Spleen (tissue), 13 donors: ENCODE results near the gene PCDHB13. TPM values are rescaled to one million over a fixed set of nuclear protein-coding genes. Genes with fewer than 3 reads are reported as not detected.
"Not testable (repeated sequence)": the region's sequence is repeated elsewhere in the genome, so short reads cannot be mapped to it uniquely, and the experiment has no call there.

Experiments used
- DNase-seq: peaks from one replicate; pipeline ENCODE4 v3.0.0-alpha.2; 2020
- H3K27ac ChIP-seq, 8 donors: fragments of 200-600 bp; sonication (generic) in 7 of 8; 1 replicate in 4 of 8; 2 replicates in 4 of 8; pipeline versions ENCODE4 v1.5.0 to v1.8.0; 2016 to 2021; ENCODE audit warnings: inconsistent platforms in 4 of 8, mild to moderate bottlenecking in 4 of 8, moderate library complexity in 1 of 8
- H3K27me3 ChIP-seq, 7 donors: fragments of 200-600 bp; sonication (generic) in 6 of 7; replicated peaks in 1 of 7; 1 replicate in 4 of 7; 2 replicates in 3 of 7; pipeline versions ENCODE4 v1.5.0 to v1.8.0; 2016 to 2021; ENCODE audit warnings: inconsistent platforms in 3 of 7, mild to moderate bottlenecking in 1 of 7
- H3K36me3 ChIP-seq, 6 donors: fragments of 200-600 bp; sonication (generic) in 5 of 6; 1 replicate in 4 of 6; 2 replicates in 2 of 6; pipeline versions ENCODE4 v1.5.0 to v1.8.0; 2016 to 2021; ENCODE audit warnings: inconsistent platforms in 2 of 6
- H3K4me1 ChIP-seq, 6 donors: fragments of 200-600 bp; sonication (generic) in 5 of 6; 1 replicate in 3 of 6; 2 replicates in 3 of 6; pipeline versions ENCODE4 v1.5.0 to v1.8.0; 2016 to 2021; ENCODE audit warnings: inconsistent platforms in 3 of 6
- H3K4me3 ChIP-seq, 8 donors: fragments of 200-600 bp; sonication (generic) in 7 of 8; 1 replicate in 4 of 8; 2 replicates in 4 of 8; pipeline versions ENCODE4 v1.5.0 to v1.8.0; 2016 to 2021; ENCODE audit warnings: inconsistent platforms in 4 of 8, mild to moderate bottlenecking in 4 of 8, moderate library complexity in 2 of 8
- H3K9me3 ChIP-seq, 8 donors: fragments of 200-600 bp; sonication (generic) in 7 of 8; 1 replicate in 4 of 8; 2 replicates in 4 of 8; pipeline versions ENCODE4 v1.5.0 to v1.8.0; 2016 to 2021; ENCODE audit warnings: inconsistent platforms in 4 of 8
- CTCF ChIP-seq, 11 experiments: fragments of 200-600 bp in 7 of 11; fragments of 450-650 bp in 4 of 11; sonication (generic) in 4 of 11; IDR thresholded peaks in 8 of 11; conservative IDR thresholded peaks in 3 of 11; 1 replicate in 7 of 11; 2 replicates in 4 of 11; pipeline versions ENCODE4 v1.4.0 to v1.8.0; 2016 to 2021; ENCODE audit warnings: antibody characterized with exemption in 11 of 11, inconsistent platforms in 4 of 11, mild to moderate bottlenecking in 1 of 11
- POLR2A ChIP-seq, 3 donors: fragments of 450-650 bp; IDR thresholded peaks; one replicate each; pipeline ENCODE4 v1.5.1; 2017; ENCODE audit warnings: antibody characterized with exemption in 3 of 3, mild to moderate bottlenecking in 1 of 3
- POLR2AphosphoS5 ChIP-seq, 3 donors: sonication (generic); formaldehyde crosslinking; IDR thresholded peaks; one replicate each; pipeline ENCODE4 v1.5.1; 2017; ENCODE audit warnings: antibody characterized with exemption in 3 of 3
- WGBS, 5 donors: extraction: QIAGEN DNeasy Blood & Tissue Kit in 3 of 5; methylation state at CpG; one replicate each; pipeline versions ENCODE4 v1.1.5 to v1.1.7; 2013 to 2018; 5-methylcytosine and 5-hydroxymethylcytosine counted together
- intact Hi-C: fragments of 100-400 bp; cut with DNase I; formaldehyde crosslinking; loops from one replicate; pipeline ENCODE4 v1.15.0; 2023; ENCODE audit warnings: low total_unique reads
- long read RNA-seq, 2 donors: transcript quantifications; one replicate each; lab custom pipeline, GENCODE V29; 2026
- polyA plus RNA-seq, 3 donors: library from polyadenylated mRNA; stranded (reverse); fragments of 200-250 nt; gene quantifications; one replicate each; pipeline ENCODE4 v1.2.1, GENCODE V29; 2013
- total RNA-seq, 7 donors: library from RNA; depleted of rRNA in 3 of 7; stranded (reverse); fragments of >200 nt in 3 of 7; fragmentation: NEBNext Ultra II Directional in 4 of 7; extraction: Animal tissue kit (Norgen Biotek cat#: 25700) in 4 of 7; gene quantifications; one replicate each; pipeline versions ENCODE4 v1.1.0 to v1.2.1, GENCODE V29; 2016 to 2021
- donor health status: healthy with polysubstance abuse.
- donor health status: DM: no; HTN: no; CAD: no; lungs with moderate emphysema.
- donor health status: DM: no; HTN: no; CAD: no.
- donor health status: Bipolar disorder and iron deficiency.
- donor health status: healthy.
- donor health status: DM: no; HTN: no; CAD: no.
- donor health status: DM: yes; HTN: yes; CAD: no.

The PCDHB13 gene
- 1 to 10 TPM; 1.4 to 6.8 (median 4.0) TPM for total RNA-seq
- polyA plus RNA-seq = under 1 TPM; 0.09 to 0.38 (median 0.12) TPM
- long read RNA-seq, donor 1, full-length matches to known transcripts = 3 of 3 reads
- long read RNA-seq, donor 1, partial matches to known transcripts = 0 of 3 reads
- long read RNA-seq, donor 1, other reads (novel, unspliced or antisense) = 0 of 3 reads
- long read RNA-seq, donor 2, full-length matches to known transcripts = 3 of 3 reads
- long read RNA-seq, donor 2, partial matches to known transcripts = 0 of 3 reads
- long read RNA-seq, donor 2, other reads (novel, unspliced or antisense) = 0 of 3 reads

GRCh38 chr5:141213656-141214339, at the start of gene PCDHB13:
Gene PCDHB13, plus strand, starts transcription at chr5:141213919. Its CDS starts 205 bp downstream, at chr5:141214124.
- intact Hi-C loops, DNase-seq, H3K36me3 ChIP-seq, H3K27ac ChIP-seq, H3K4me1 ChIP-seq: not testable (repeated sequence)
- peak within 1 kb of the TSS in 2 of 8 donors; percentile 20 to 51 for H3K4me3 ChIP-seq
- WGBS, 5 donors = 9 to 17% (median 12%) methylated on average over 12 to 14 of the region's 18 CpGs
- H3K27me3 ChIP-seq = peaks cover 0 to 59% (median 0%) of the 10 kb centered on the region in 7 donors
- peaks cover 3 to 90% (median 72%) of the 10 kb centered on the region in 8 donors for H3K9me3 ChIP-seq
- peak in 3 of 11 experiments; percentile 25 to 53 (median 28) for TF ChIP-seq CTCF (IDR thresholded peaks at IDR 0.05 in 8 of 11, conservative IDR thresholded peaks at IDR 0.05 in 3 of 11)

DNA sequence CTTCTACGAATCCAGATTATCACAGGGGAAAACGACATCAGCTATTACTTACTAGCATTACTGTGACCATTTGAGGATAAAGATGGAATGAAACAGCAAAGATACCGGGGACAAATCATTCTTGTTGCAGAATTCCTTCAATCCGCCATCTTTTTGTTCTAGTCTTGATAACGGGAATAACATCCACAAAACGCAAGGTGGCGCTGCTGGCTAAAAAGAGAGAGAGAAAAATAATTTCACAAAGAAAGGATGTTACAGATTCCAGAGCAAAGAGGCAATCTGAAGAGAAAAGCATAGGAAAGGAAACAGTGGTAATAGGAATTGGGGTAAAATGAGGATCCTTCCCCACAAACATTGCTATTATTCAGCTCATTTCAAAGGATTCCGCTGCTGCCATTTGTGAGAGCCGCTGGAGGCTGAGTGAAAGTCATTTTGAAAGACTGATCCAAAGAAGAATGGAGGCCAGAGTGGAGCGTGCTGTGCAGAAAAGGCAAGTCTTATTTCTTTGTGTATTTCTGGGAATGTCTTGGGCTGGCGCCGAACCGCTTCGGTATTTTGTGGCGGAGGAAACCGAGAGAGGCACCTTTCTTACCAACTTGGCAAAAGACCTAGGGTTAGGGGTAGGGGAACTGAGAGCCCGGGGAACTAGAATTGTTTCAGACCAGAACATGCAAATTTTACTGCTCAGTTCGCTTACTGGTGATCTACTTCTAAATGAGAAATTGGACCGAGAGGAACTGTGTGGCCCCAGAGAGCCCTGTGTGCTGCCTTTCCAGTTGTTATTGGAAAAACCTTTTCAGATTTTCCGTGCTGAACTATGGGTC, 41.1 kb upstream of the PCDHB13 start, which contains the start of gene PCDHB7:
PCDHB7 (plus strand) TSS at position 264 of the 824 bp plus-strand sequence; CDS start at position 456, 192 bp downstream.
- H3K36me3 ChIP-seq = no peaks in the 10 kb centered on the region
- no peak within 1 kb of the TSS for H3K27ac ChIP-seq
- 24 to 40% (median 33%) methylated on average over 20 of the region's 20 CpGs for WGBS, 5 donors
- no peak for DNase-seq
- peaks cover 0 to 64% (median 3%) of the 10 kb centered on the region in 7 donors for H3K27me3 ChIP-seq
- intact Hi-C loops = no loop called here
- peak within 1 kb of the TSS in 1 of 8 donors; percentile 36 for H3K4me3 ChIP-seq
- no peak for TF ChIP-seq POLR2AphosphoS5 (IDR thresholded peaks at IDR 0.05)
- TF ChIP-seq POLR2A (IDR thresholded peaks at IDR 0.05) = no peak
- TF ChIP-seq CTCF (IDR thresholded peaks at IDR 0.05 in 8 of 11, conservative IDR thresholded peaks at IDR 0.05 in 3 of 11) = peak in 7 of 11 experiments; percentile 11 to 44 (median 31)
- no peaks in the 10 kb centered on the region for H3K4me1 ChIP-seq
- peaks cover 0 to 51% (median 36%) of the 10 kb centered on the region in 8 donors for H3K9me3 ChIP-seq

- Histone ChIP-seq H3K9me3 (peaks cover 0 to 66% (median 48%) of the 10 kb centered on the region in 8 donors), H3K27me3 (peaks cover 0 to 67% (median 3%) of the 10 kb centered on the region in 7 donors)
- intact Hi-C loops, DNase-seq, H3K27ac ChIP-seq, H3K4me1 ChIP-seq, H3K36me3 ChIP-seq, H3K4me3 ChIP-seq: not testable (repeated sequence)
- 40 to 57% (median 52%) methylated on average over 33 to 79 of the region's 79 CpGs for WGBS, 5 donors
These were observed 39.2 kb upstream of the PCDHB13 start for GRCh38 chr5:141174291-141175104.

GRCh38 chr5:141175933-141176332, 37.8 kb upstream of the PCDHB13 start:
- intact Hi-C loops = no loop called here
- Histone ChIP-seq H3K27me3 (peaks cover 0 to 77% (median 9%) of the 10 kb centered on the region in 7 donors), H3K27ac (no peak overlapping the region), H3K4me3 (no peak overlapping the region), H3K9me3 (peaks cover 0 to 76% (median 58%) of the 10 kb centered on the region in 8 donors), H3K36me3 (no peaks in the 10 kb centered on the region), H3K4me1 (no peaks in the 10 kb centered on the region)
- TF ChIP-seq CTCF (IDR thresholded peaks at IDR 0.05 in 8 of 11, conservative IDR thresholded peaks at IDR 0.05 in 3 of 11) (no peak), POLR2AphosphoS5 (IDR thresholded peaks at IDR 0.05) (no peak), POLR2A (IDR thresholded peaks at IDR 0.05) (no peak)
- DNase-seq = no peak
- 46 to 71% (median 63%) methylated on average over 1 of the region's 1 CpG for WGBS, 5 donors

DNA sequence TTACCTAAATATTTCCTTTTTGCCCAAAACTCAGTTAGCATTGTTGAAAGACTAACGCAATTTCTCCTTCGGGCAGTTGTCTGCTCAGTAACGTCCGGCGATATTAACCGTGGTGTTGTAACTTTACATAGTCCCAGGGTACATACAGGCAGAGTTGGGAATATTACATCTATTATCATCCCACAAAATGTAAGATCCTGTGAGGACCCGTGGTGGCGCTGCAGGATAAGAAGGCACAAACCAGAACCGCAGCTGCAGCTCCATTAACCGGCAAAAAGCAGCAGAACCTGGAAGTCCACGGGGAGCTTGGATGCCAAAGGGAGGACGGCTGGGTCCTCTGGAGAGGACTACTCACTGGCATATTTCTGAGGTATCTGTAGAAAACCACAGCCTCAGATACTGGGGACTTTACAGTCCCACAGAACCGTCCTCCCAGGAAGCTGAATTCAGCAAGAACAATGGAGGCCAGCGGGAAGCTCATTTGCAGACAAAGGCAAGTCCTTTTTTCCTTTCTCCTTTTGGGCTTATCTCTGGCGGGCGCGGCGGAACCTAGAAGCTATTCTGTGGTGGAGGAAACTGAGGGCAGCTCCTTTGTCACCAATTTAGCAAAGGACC, 36.0 kb upstream of the PCDHB13 start, which contains the start of gene PCDHB8:
PCDHB8 (plus strand) TSS at position 214 of the 615 bp plus-strand sequence; CDS start at position 459, 245 bp downstream.
- peaks cover 0 to 80% (median 65%) of the 10 kb centered on the region in 8 donors for H3K9me3 ChIP-seq

DNA sequence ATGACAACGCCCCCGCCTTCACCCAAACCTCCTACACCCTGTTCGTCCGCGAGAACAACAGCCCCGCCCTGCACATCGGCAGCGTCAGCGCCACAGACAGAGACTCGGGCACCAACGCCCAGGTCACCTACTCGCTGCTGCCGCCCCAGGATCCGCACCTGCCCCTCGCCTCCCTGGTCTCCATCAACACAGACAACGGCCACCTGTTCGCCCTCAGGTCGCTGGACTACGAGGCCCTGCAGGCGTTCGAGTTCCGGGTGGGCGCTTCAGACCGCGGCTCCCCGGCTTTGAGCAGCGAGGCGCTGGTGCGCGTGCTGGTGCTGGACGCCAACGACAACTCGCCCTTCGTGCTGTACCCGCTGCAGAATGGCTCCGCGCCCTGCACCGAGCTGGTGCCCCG, 34.3 kb upstream of the PCDHB13 start:
- H3K36me3 ChIP-seq, H3K4me1 ChIP-seq, intact Hi-C loops, DNase-seq, H3K27ac ChIP-seq, H3K4me3 ChIP-seq: not testable (repeated sequence)
- WGBS, 5 donors = 35 to 55% (median 50%) methylated on average over 25 to 35 of the region's 39 CpGs
- peaks cover 0 to 90% (median 11%) of the 10 kb centered on the region in 7 donors for H3K27me3 ChIP-seq
- peaks cover 0 to 77% (median 62%) of the 10 kb centered on the region in 8 donors for H3K9me3 ChIP-seq

More for the DNA sequence above, 36.0 kb upstream of the PCDHB13 start, which contains the start of gene PCDHB8:
- intact Hi-C loops, DNase-seq, H3K36me3 ChIP-seq, H3K27ac ChIP-seq, H3K4me3 ChIP-seq, H3K4me1 ChIP-seq: not testable (repeated sequence)
- H3K27me3 ChIP-seq = peaks cover 0 to 91% (median 11%) of the 10 kb centered on the region in 7 donors
- WGBS, 5 donors = 25 to 35% (median 30%) methylated on average over 13 to 17 of the region's 18 CpGs
